Neural crest cell (in vitro differentiated cells): ENCODE data around the gene SELENOV. TPM values are rescaled to one million over a fixed set of nuclear protein-coding genes. Genes with fewer than 3 reads are reported as not detected.
A peak's percentile ranks its signal among the peaks of the same experiment; 100 is the strongest.

Experiments
- DNase-seq: peaks from one replicate; pipeline ENCODE4 v3.0.0; 2021; ENCODE audit warnings: low read depth, mixed read lengths, low spot score
- H3K27ac Mint-ChIP-seq: one replicate; pipeline ENCODE4 v1.8.0; 2021; ENCODE audit warnings: mild to moderate bottlenecking, mixed read lengths; ENCODE audit not compliant: unreplicated experiment
- H3K27me3 Mint-ChIP-seq: 2 replicates; pipeline ENCODE4 v1.8.0; 2021; ENCODE audit warnings: low read depth, mild to moderate bottlenecking, mixed read lengths
- H3K36me3 Mint-ChIP-seq: 2 replicates; pipeline ENCODE4 v1.8.0; 2021; ENCODE audit warnings: low read depth, mild to moderate bottlenecking, mixed read lengths
- H3K4me1 Mint-ChIP-seq: 2 replicates; pipeline ENCODE4 v1.8.0; 2021; ENCODE audit warnings: mixed read lengths
- H3K4me3 Mint-ChIP-seq: one replicate; pipeline ENCODE4 v1.8.0; 2021; ENCODE audit warnings: mild to moderate bottlenecking, mixed read lengths
- H3K9me3 Mint-ChIP-seq: 2 replicates; pipeline ENCODE4 v1.8.0; 2021; ENCODE audit warnings: mixed read lengths
- total RNA-seq: library from RNA; stranded (reverse); gene quantifications from 2 replicates; pipeline ENCODE4 v1.2.1, GENCODE V29; 2021
- TF ChIP-seq, protein P1 (sequence below): fragments of 200-600 bp; sonication (generic); conservative IDR thresholded peaks from 2 replicates; pipeline ENCODE4 v1.5.0; 2021; ENCODE audit warnings: antibody characterized with exemption, mild to moderate bottlenecking

The SELENOV gene
- total RNA-seq, 1 donor from 2014 or later, result not detected

DNA sequence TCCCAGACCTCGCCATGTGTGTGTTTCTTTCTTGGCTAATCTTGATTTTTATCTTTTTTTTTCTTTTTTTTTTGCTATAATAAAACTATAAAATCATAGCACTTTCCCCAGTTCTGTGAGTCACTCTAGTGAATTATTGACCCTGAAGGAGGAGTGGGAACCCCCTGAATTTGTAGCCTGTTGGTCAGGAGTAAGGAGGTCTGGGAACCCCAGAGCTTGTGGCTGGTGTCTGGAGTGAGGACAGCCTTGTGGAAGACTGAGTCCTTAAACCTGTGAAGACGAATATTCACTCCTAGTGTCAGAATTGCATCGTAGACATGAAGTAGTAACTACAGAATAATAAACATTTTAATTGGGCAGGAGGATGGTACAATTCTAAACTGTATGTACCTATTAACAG is 10.3 kb downstream of the SELENOV start:
- no peak for DNase-seq
- H3K27ac Mint-ChIP-seq, result no peak overlapping the region
- no peaks in the 10 kb centered on the region for H3K9me3 Mint-ChIP-seq
- peaks cover 5% of the 10 kb centered on the region for H3K4me1 Mint-ChIP-seq
- TF ChIP-seq, protein P1, sequence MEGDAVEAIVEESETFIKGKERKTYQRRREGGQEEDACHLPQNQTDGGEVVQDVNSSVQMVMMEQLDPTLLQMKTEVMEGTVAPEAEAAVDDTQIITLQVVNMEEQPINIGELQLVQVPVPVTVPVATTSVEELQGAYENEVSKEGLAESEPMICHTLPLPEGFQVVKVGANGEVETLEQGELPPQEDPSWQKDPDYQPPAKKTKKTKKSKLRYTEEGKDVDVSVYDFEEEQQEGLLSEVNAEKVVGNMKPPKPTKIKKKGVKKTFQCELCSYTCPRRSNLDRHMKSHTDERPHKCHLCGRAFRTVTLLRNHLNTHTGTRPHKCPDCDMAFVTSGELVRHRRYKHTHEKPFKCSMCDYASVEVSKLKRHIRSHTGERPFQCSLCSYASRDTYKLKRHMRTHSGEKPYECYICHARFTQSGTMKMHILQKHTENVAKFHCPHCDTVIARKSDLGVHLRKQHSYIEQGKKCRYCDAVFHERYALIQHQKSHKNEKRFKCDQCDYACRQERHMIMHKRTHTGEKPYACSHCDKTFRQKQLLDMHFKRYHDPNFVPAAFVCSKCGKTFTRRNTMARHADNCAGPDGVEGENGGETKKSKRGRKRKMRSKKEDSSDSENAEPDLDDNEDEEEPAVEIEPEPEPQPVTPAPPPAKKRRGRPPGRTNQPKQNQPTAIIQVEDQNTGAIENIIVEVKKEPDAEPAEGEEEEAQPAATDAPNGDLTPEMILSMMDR, result no peak
- H3K27me3 Mint-ChIP-seq, result no peaks in the 10 kb centered on the region
- H3K4me3 Mint-ChIP-seq, result peak overlapping the region; percentile 5
- H3K36me3 Mint-ChIP-seq, result no peaks in the 10 kb centered on the region

GRCh38 chr19:39531834-39532232 is 16.9 kb downstream of the SELENOV start:
- H3K27ac Mint-ChIP-seq, result peak overlapping the region; percentile 92
- H3K4me1 Mint-ChIP-seq, result peaks cover 33% of the 10 kb centered on the region
- no peaks in the 10 kb centered on the region for H3K9me3 Mint-ChIP-seq
- H3K36me3 Mint-ChIP-seq, result no peaks in the 10 kb centered on the region
- TF ChIP-seq, protein P1, result no peak
- no peaks in the 10 kb centered on the region for H3K27me3 Mint-ChIP-seq
- no peak for DNase-seq
- peak overlapping the region; percentile 97 for H3K4me3 Mint-ChIP-seq

GRCh38 chr19:39532233-39533002 is 17.5 kb downstream of the SELENOV start, which contains the start of gene EID2B:
Gene EID2B, minus strand, starts transcription at chr19:39532852. Its CDS starts 50 bp downstream, at chr19:39532802.
- peaks cover 36% of the 10 kb centered on the region for H3K4me1 Mint-ChIP-seq
- H3K36me3 Mint-ChIP-seq, result no peaks in the 10 kb centered on the region
- DNase-seq, result peak; percentile 96
- H3K27ac Mint-ChIP-seq, result peak within 1 kb of the TSS; percentile 98
- peak within 1 kb of the TSS; percentile 97 for H3K4me3 Mint-ChIP-seq
- no peaks in the 10 kb centered on the region for H3K27me3 Mint-ChIP-seq
- H3K9me3 Mint-ChIP-seq, result no peaks in the 10 kb centered on the region
- TF ChIP-seq, protein P1, result peak; percentile 92

DNA sequence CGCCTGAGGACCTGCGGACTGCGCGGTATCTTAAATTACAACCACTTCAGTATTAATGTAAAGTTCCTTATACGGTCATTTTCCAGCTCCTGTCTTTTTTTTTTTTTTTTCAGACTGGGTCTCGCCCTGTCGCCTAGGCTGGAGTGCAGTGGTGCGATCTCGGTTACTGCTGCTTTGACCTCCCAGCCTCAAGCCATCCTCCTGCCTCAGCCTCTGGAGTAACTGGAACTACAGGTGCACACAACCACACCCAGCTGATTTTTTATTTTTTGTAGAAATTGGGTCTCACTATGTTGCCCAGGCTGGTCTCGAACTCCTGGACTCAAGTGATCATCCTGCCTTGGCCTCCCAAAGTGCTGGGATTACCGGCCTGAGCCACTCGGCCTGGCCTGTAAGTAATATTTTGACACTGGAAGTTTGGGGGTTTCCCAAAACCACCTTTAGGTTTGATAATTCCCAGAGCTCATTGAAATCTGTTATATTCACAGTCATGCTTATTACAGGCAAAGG is 18.1 kb downstream of the SELENOV start:
- Mint-ChIP-seq H3K36me3 (no peaks in the 10 kb centered on the region), H3K27ac (no peak overlapping the region), H3K4me1 (peaks cover 37% of the 10 kb centered on the region), H3K4me3 (peak overlapping the region; percentile 97), H3K9me3 (no peaks in the 10 kb centered on the region), H3K27me3 (no peaks in the 10 kb centered on the region)
- TF ChIP-seq, protein P1, result peak; percentile 22
- no peak for DNase-seq

- no peak overlapping the region for H3K27ac Mint-ChIP-seq
- H3K27me3 Mint-ChIP-seq, result no peaks in the 10 kb centered on the region
- no peak for DNase-seq
- no peak overlapping the region for H3K4me3 Mint-ChIP-seq
- H3K36me3 Mint-ChIP-seq, result no peaks in the 10 kb centered on the region
- H3K4me1 Mint-ChIP-seq, result peaks cover 40% of the 10 kb centered on the region
- H3K9me3 Mint-ChIP-seq, result no peaks in the 10 kb centered on the region
- TF ChIP-seq, protein P1, result no peak
Observed at GRCh38 chr19:39533791-39534190, 18.9 kb downstream of the SELENOV start.
